HepG2 (cell line): ENCODE measurements around the gene EIF5. TPM values are rescaled to one million over a fixed set of nuclear protein-coding genes. Genes with fewer than 3 reads are reported as not detected.

Experiments
- AFF4 ChIP-seq: sonication (generic); formaldehyde crosslinking; IDR thresholded peaks from 2 replicates; pipeline ENCODE4 v1.4.0; 2020; ENCODE audit warnings: missing genetic modification reagents
- CEBPG ChIP-seq: IDR thresholded peaks from 2 replicates; pipeline ENCODE4 v1.6.1; 2016
- GATA4 ChIP-seq: sonication (generic); IDR thresholded peaks from 2 replicates; pipeline ENCODE4 v1.6.1; 2016; ENCODE audit warnings: antibody characterized with exemption, low read depth, borderline replicate concordance
- HBP1 ChIP-seq: IDR thresholded peaks from 2 replicates; pipeline ENCODE4 v1.6.1; 2016; ENCODE audit warnings: low read depth, control low read depth
- HIC2 ChIP-seq: sonication (generic); formaldehyde crosslinking; IDR thresholded peaks from 2 replicates; pipeline ENCODE4 v1.9.0; 2022; ENCODE audit warnings: low read depth, missing genetic modification reagents
- MAF1 ChIP-seq: sonication (generic); formaldehyde crosslinking; IDR thresholded peaks from 2 replicates; pipeline ENCODE4 v1.5.0; 2020; ENCODE audit warnings: missing genetic modification reagents, borderline replicate concordance
- MED1 ChIP-seq: sonication (generic); formaldehyde crosslinking; IDR thresholded peaks from 2 replicates; pipeline ENCODE4 v1.4.0; 2020; ENCODE audit warnings: missing genetic modification reagents
- NCOR1 ChIP-seq: fragments of 200-600 bp; sonication (generic); IDR thresholded peaks from 2 replicates; pipeline ENCODE4 v1.7.0; 2017; ENCODE audit warnings: antibody characterized with exemption, low read length, borderline replicate concordance
- POLR2AphosphoS2 ChIP-seq: IDR thresholded peaks from 2 replicates; pipeline ENCODE4 v1.6.1; 2011; ENCODE audit warnings: low read depth, low read length, improper control_type of control experiment
- RFXANK ChIP-seq: IDR thresholded peaks from 2 replicates; pipeline ENCODE4 v1.6.1; 2016
- RXRB ChIP-seq: IDR thresholded peaks from 2 replicates; pipeline ENCODE4 v1.6.1; 2016; ENCODE audit warnings: borderline replicate concordance, missing genetic modification reagents, missing compliant biosample characterization
- XBP1 ChIP-seq: sonication (generic); formaldehyde crosslinking; IDR thresholded peaks from 2 replicates; pipeline ENCODE4 v1.5.0; 2020; ENCODE audit warnings: missing genetic modification reagents
- ZBTB10 ChIP-seq: sonication (generic); formaldehyde crosslinking; IDR thresholded peaks from 2 replicates; pipeline ENCODE4 v1.4.0; 2020; ENCODE audit warnings: missing genetic modification reagents, borderline replicate concordance
- ZFP36L1 ChIP-seq: sonication (generic); formaldehyde crosslinking; IDR thresholded peaks from 2 replicates; pipeline ENCODE4 v1.8.0; 2022; ENCODE audit warnings: mild to moderate bottlenecking, missing genetic modification reagents, moderate library complexity
- ZNF253 ChIP-seq: sonication (generic); formaldehyde crosslinking; IDR thresholded peaks from 2 replicates; pipeline ENCODE4 v1.8.0; 2022; ENCODE audit warnings: mild to moderate bottlenecking, missing genetic modification reagents, borderline replicate concordance
- ZNF256 ChIP-seq: sonication (generic); formaldehyde crosslinking; conservative IDR thresholded peaks from 2 replicates; pipeline ENCODE4 v1.4.0; 2020; ENCODE audit warnings: missing genetic modification reagents
- ZNF317 ChIP-seq: sonication (generic); formaldehyde crosslinking; IDR thresholded peaks from 2 replicates; pipeline ENCODE4 v1.5.0; 2020; ENCODE audit warnings: mild to moderate bottlenecking, missing genetic modification reagents
- ZNF746 ChIP-seq: sonication (generic); formaldehyde crosslinking; IDR thresholded peaks from 2 replicates; pipeline ENCODE4 v1.8.0; 2022; ENCODE audit warnings: mild to moderate bottlenecking, missing genetic modification reagents
- ZNF792 ChIP-seq: IDR thresholded peaks from 2 replicates; pipeline ENCODE4 v1.6.1; 2016
- polyA plus RNA-seq, 8 experiments: library from polyadenylated mRNA; depleted of rRNA in 3 of 8; stranded (reverse) in 7 of 8; unstranded in 1 of 8; fragments of >200 nt; fragmentation: Illumina TruSeq in 4 of 8; extraction: Trizol in 4 of 8; gene quantifications; 2 replicates each; pipeline versions ENCODE4 v1.2.1 to v1.2.3, GENCODE V29; 2011 to 2016; ENCODE audit warnings: low read depth in 4 of 8, missing spikeins in 1 of 8, mixed read lengths in 1 of 8; ENCODE audit not compliant: insufficient read depth in 1 of 8
- total RNA-seq, 5 experiments: library from RNA; depleted of rRNA; stranded (reverse); fragments of >200 nt; fragmentation: Illumina TruSeq; extraction: Trizol; gene quantifications; 2 replicates each; pipeline ENCODE4 v1.2.3, GENCODE V29; 2016; ENCODE audit warnings: low read depth in 1 of 5
- TF ChIP-seq, protein P1 (sequence below): sonication (generic); formaldehyde crosslinking; IDR thresholded peaks from 2 replicates; pipeline ENCODE4 v1.5.0; 2020; ENCODE audit warnings: missing genetic modification reagents

EIF5 gene
- total and polyA plus RNA-seq, 2 of the 13 experiments (the other 11 are each of a cell fraction or from before 2014, with no cell fraction given), result 189 to 281 TPM

GRCh38 chr14:103361867-103362266, 27.8 kb downstream of the EIF5 start (continued):
- no peak for TF ChIP-seq RFXANK
- TF ChIP-seq MED1 (CRISPR knock-in tag), result peak; percentile 61
- no peak for TF ChIP-seq ZBTB10 (CRISPR knock-in tag)
- no peak for TF ChIP-seq ZNF253 (CRISPR knock-in tag)
- no peak for TF ChIP-seq MAF1 (CRISPR knock-in tag)
- no peak for TF ChIP-seq ZNF256
- no peak for TF ChIP-seq GATA4
- TF ChIP-seq ZNF792, result peak; percentile 44; the same call in 1 of the 2 replicates
- no peak for TF ChIP-seq POLR2AphosphoS2
- TF ChIP-seq HIC2, result no peak
- no peak for TF ChIP-seq HBP1 (CRISPR knock-in tag)
- TF ChIP-seq AFF4 (CRISPR knock-in tag), result no peak
- no peak for TF ChIP-seq XBP1
- no peak for TF ChIP-seq ZNF746 (CRISPR knock-in tag)
- peak; percentile 77 for TF ChIP-seq ZNF317 (CRISPR knock-in tag)
- TF ChIP-seq ZFP36L1 (CRISPR knock-in tag), result no peak
- no peak for TF ChIP-seq NCOR1
- TF ChIP-seq CEBPG (CRISPR knock-in tag), result peak; percentile 99
- TF ChIP-seq, protein P1, sequence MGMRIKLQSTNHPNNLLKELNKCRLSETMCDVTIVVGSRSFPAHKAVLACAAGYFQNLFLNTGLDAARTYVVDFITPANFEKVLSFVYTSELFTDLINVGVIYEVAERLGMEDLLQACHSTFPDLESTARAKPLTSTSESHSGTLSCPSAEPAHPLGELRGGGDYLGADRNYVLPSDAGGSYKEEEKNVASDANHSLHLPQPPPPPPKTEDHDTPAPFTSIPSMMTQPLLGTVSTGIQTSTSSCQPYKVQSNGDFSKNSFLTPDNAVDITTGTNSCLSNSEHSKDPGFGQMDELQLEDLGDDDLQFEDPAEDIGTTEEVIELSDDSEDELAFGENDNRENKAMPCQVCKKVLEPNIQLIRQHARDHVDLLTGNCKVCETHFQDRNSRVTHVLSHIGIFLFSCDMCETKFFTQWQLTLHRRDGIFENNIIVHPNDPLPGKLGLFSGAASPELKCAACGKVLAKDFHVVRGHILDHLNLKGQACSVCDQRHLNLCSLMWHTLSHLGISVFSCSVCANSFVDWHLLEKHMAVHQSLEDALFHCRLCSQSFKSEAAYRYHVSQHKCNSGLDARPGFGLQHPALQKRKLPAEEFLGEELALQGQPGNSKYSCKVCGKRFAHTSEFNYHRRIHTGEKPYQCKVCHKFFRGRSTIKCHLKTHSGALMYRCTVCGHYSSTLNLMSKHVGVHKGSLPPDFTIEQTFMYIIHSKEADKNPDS, result no peak
- peak; percentile 43; the same call in 1 of the 2 replicates for TF ChIP-seq RXRB
